MM.1S (cell line): Measurements from ENCODE around the gene CLDN25.

Experiments used
- DNase-seq: peaks from one replicate; pipeline ENCODE4 v3.0.0-alpha.2; 2015
- H2AFZ ChIP-seq: fragments of 300-600 bp; sonication (generic); 2 replicates; pipeline ENCODE4 v1.6.0; 2016; ENCODE audit warnings: antibody characterized with exemption, low read length
- H3F3A ChIP-seq: fragments of 300-600 bp; sonication (generic); 2 replicates; pipeline ENCODE4 v1.6.1; 2016; ENCODE audit warnings: mild to moderate bottlenecking, antibody characterized with exemption, low read length, moderate library complexity, mixed read lengths; ENCODE audit not compliant: insufficient read depth
- H3K27ac ChIP-seq: fragments of 300-600 bp; sonication (generic); 2 replicates; pipeline ENCODE4 v1.5.1; 2016; ENCODE audit warnings: mild to moderate bottlenecking, low read length
- H3K27me3 ChIP-seq: fragments of 300-600 bp; sonication (generic); replicated peaks from 2 replicates; pipeline ENCODE4 v1.6.0; 2016; ENCODE audit warnings: low read length; ENCODE audit not compliant: insufficient read depth
- H3K36me3 ChIP-seq: fragments of 300-600 bp; sonication (generic); replicated peaks from 2 replicates; pipeline ENCODE4 v1.6.1; 2016; ENCODE audit warnings: mild to moderate bottlenecking, low read length, mixed read lengths; ENCODE audit not compliant: insufficient read depth
- H3K4me1 ChIP-seq: fragments of 300-600 bp; sonication (generic); 2 replicates; pipeline ENCODE4 v1.6.1; 2016; ENCODE audit warnings: low read length, mixed read lengths
- H3K4me2 ChIP-seq: fragments of 300-600 bp; sonication (generic); 2 replicates; pipeline ENCODE4 v1.6.0; 2016; ENCODE audit warnings: low read depth, low read length
- H3K4me3 ChIP-seq: fragments of 300-600 bp; sonication (generic); 2 replicates; pipeline ENCODE4 v1.5.1; 2016; ENCODE audit warnings: low read length, mixed read lengths
- H3K79me2 ChIP-seq: fragments of 300-600 bp; sonication (generic); 2 replicates; pipeline ENCODE4 v1.6.1; 2016; ENCODE audit warnings: mixed run types, low read length, mixed read lengths
- H3K9ac ChIP-seq: fragments of 300-600 bp; sonication (generic); 2 replicates; pipeline ENCODE4 v1.6.1; 2016; ENCODE audit warnings: low read length, mixed read lengths
- H3K9me2 ChIP-seq: fragments of 300-600 bp; sonication (generic); replicated peaks from 2 replicates; pipeline ENCODE4 v1.6.1; 2016; ENCODE audit warnings: mild to moderate bottlenecking, low read length, mixed read lengths; ENCODE audit not compliant: insufficient read depth
- H3K9me3 ChIP-seq: fragments of 300-600 bp; sonication (generic); replicated peaks from 2 replicates; pipeline ENCODE4 v1.6.1; 2016; ENCODE audit warnings: mild to moderate bottlenecking, low read length, mixed read lengths; ENCODE audit not compliant: insufficient read depth
- H4K20me1 ChIP-seq: fragments of 300-600 bp; sonication (generic); 2 replicates; pipeline ENCODE4 v1.6.1; 2016; ENCODE audit warnings: mild to moderate bottlenecking, low read length, moderate library complexity, mixed read lengths; ENCODE audit not compliant: insufficient read depth
- CTCF ChIP-seq: fragments of 300-600 bp; sonication (generic); IDR thresholded peaks from 2 replicates; pipeline ENCODE4 v1.5.1; 2016; ENCODE audit warnings: antibody characterized with exemption, low read length, mixed read lengths
- EZH2 ChIP-seq: fragments of 300-600 bp; sonication (generic); optimal IDR thresholded peaks from 2 replicates; pipeline ENCODE3; 2017; ENCODE audit warnings: low read depth, mild to moderate bottlenecking, antibody characterized with exemption, low read length, mixed read lengths
- EZH2phosphoT487 ChIP-seq: fragments of 300-600 bp; sonication (generic); IDR thresholded peaks from 2 replicates; pipeline ENCODE4 v1.6.1; 2018; ENCODE audit warnings: antibody characterized with exemption, low read length

Gene CLDN25

GRCh38 chr11:113764527-113765219, 14.9 kb upstream of the CLDN25 start:
- H3K27ac ChIP-seq: no peak overlapping the region
- H3K36me3 ChIP-seq: 0 out of 2 replicates have a peak, but pooled peaks cover 3% of the 10 kb centered on the region
- no peak overlapping the region for H3K9ac ChIP-seq
- DNase-seq: no peak
- no peak overlapping the region for H3K4me2 ChIP-seq
- H4K20me1 ChIP-seq: no peaks in the 10 kb centered on the region
- H3K79me2 ChIP-seq: peaks cover 52% of the 10 kb centered on the region
- no peak overlapping the region for H3K4me3 ChIP-seq
- H3K9me2 ChIP-seq: no peaks in the 10 kb centered on the region
- H2AFZ ChIP-seq: no peak overlapping the region
- TF ChIP-seq CTCF (no peak), EZH2phosphoT487 (no peak), EZH2 (no peak)
- H3K27me3 ChIP-seq: no peaks in the 10 kb centered on the region
- no peaks in the 10 kb centered on the region for H3F3A ChIP-seq
- no peaks in the 10 kb centered on the region for H3K9me3 ChIP-seq
- no peaks in the 10 kb centered on the region for H3K4me1 ChIP-seq

- H2AFZ ChIP-seq: no peak overlapping the region
- no peaks in the 10 kb centered on the region for H3K9me3 ChIP-seq
- peak overlapping the region; percentile 53 for H3K4me2 ChIP-seq
- no peaks in the 10 kb centered on the region for H3K27me3 ChIP-seq
- H3K27ac ChIP-seq: no peak overlapping the region
- H3K4me1 ChIP-seq: 0 out of 2 replicates have a peak, but pooled peaks cover 3% of the 10 kb centered on the region
- TF ChIP-seq EZH2phosphoT487 (no peak), EZH2 (no peak), CTCF (no peak)
- no peaks in the 10 kb centered on the region for H3F3A ChIP-seq
- H3K79me2 ChIP-seq: peaks cover 58% of the 10 kb centered on the region
- H3K36me3 ChIP-seq: no peaks in the 10 kb centered on the region
- H4K20me1 ChIP-seq: no peaks in the 10 kb centered on the region
- H3K4me3 ChIP-seq: no peak overlapping the region
- no peak overlapping the region for H3K9ac ChIP-seq
- no peak for DNase-seq
- H3K9me2 ChIP-seq: no peaks in the 10 kb centered on the region
Measured at GRCh38 chr11:113771964-113772363, 7.6 kb upstream of the CLDN25 start.

GRCh38 chr11:113773092-113773415, 6.5 kb upstream of the CLDN25 start:
- DNase-seq: no peak
- Histone ChIP-seq H3F3A (no peaks in the 10 kb centered on the region), H2AFZ (peak overlapping the region; percentile 98), H3K4me1 (0 out of 2 replicates have a peak, but pooled peaks cover 3% of the 10 kb centered on the region), H4K20me1 (no peaks in the 10 kb centered on the region), H3K36me3 (no peaks in the 10 kb centered on the region), H3K27me3 (no peaks in the 10 kb centered on the region), H3K9me2 (no peaks in the 10 kb centered on the region), H3K4me2 (peak overlapping the region; percentile 54; the same call in 1 of the 2 replicates), H3K79me2 (peaks cover 47% of the 10 kb centered on the region), H3K4me3 (peak overlapping the region; percentile 97), H3K27ac (peak overlapping the region; percentile 18; the same call in 1 of the 2 replicates), H3K9me3 (no peaks in the 10 kb centered on the region), H3K9ac (peak overlapping the region; percentile 93)
- TF ChIP-seq EZH2 (no peak), CTCF (no peak), EZH2phosphoT487 (no peak)
